Measurements from ENCODE around the gene CCDC175. TPM values are rescaled to one million over a fixed set of nuclear protein-coding genes. Genes with fewer than 3 reads are reported as not detected.
A peak's percentile ranks its signal among the peaks of the same experiment; 100 is the strongest.

Gene CCDC175
- total RNA-seq (2021; fragmentation: NEBNext Ultra II Directional; extraction: Animal tissue kit (Norgen Biotek cat#: 25700)), result not detected
- long read RNA-seq, result 0 reads

DNA sequence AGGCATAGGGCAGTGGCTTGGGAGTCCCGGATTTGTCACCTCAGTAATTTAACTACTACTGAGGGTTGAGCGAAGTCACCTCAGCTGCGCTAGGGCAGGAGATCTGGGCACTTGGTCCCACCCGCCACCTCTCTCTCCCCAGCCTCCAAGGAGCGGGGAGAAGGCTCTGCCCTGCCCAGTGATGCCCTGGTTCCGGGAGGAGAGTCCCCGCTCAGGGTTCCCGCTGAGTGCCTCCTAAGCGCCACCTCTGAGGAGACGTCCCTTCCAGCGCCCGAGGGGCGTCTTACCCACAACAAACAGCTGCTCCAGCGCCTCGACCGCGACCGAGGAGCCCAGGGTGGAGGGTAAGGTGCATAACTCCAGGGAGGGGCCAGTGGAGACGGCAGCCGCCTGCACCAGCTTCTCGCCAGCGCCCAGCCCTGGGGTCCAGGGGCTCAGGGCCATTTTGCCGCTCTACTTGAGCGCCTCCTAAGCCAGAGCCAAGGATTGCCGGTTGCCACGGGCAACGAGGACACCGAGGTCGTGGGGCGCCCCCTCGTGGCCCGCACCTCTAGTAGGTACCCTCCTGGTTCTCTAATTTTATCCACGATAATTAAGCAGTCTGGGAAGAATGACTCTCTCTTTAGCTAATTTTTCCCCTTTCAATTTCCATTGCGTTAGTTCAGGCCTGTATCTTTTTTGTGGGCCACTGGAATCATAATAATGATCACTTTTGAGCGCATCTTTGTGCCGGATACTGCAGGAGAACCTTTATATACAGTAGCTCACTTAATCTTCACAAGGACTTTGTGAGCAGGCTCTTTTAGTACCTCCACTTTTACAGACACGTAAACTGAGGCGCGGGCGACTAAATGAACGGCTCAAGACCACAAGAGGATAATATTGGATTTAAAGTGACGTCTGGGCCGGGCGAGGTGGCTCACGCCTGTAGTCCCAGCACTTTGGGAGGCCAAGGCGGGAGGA lies at the start of gene CCDC175:
Gene CCDC175 (minus strand): TSS at position 481 of the 963 bp plus-strand sequence. CDS start 37 bp downstream, at position 444.
- Mint-ChIP-seq H3K4me1 (ENCODE audit: low read depth) (peaks cover 5% of the 10 kb centered on the region; the same call in 1 of the 2 replicates), H3K36me3 (ENCODE audit: low read depth) (no peaks in the 10 kb centered on the region), H3K27me3 (ENCODE audit: insufficient read depth) (peaks cover 6% of the 10 kb centered on the region), H3K4me3 (peak within 1 kb of the TSS; percentile 63; the same call in 1 of the 2 replicates), H3K27ac (no peak within 1 kb of the TSS), H3K9me3 (no peaks in the 10 kb centered on the region)
- DNase-seq, result peak; percentile 33
- TF ChIP-seq, protein P1, sequence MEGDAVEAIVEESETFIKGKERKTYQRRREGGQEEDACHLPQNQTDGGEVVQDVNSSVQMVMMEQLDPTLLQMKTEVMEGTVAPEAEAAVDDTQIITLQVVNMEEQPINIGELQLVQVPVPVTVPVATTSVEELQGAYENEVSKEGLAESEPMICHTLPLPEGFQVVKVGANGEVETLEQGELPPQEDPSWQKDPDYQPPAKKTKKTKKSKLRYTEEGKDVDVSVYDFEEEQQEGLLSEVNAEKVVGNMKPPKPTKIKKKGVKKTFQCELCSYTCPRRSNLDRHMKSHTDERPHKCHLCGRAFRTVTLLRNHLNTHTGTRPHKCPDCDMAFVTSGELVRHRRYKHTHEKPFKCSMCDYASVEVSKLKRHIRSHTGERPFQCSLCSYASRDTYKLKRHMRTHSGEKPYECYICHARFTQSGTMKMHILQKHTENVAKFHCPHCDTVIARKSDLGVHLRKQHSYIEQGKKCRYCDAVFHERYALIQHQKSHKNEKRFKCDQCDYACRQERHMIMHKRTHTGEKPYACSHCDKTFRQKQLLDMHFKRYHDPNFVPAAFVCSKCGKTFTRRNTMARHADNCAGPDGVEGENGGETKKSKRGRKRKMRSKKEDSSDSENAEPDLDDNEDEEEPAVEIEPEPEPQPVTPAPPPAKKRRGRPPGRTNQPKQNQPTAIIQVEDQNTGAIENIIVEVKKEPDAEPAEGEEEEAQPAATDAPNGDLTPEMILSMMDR (IDR thresholded peaks at IDR 0.05), result peak; percentile 89

DNA sequence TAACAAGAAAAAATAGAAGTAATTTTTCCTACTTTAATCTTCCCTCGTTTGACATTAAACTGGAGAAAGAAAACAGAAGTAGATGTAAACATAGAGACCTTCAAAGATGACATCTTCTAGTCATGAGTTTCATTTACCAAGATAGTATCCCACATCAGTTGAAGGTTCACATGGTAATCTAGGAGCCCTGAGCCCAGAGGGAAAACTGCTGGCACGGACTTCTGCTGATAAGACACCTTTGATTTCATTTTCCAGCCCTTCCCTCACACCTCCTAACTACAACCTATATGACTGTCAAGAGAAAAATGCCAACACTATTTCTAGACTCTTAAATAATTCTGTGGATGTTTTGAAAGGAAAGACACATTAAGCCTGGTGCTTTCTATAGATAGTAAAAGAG lies 46.0 kb upstream of the CCDC175 start:
- H3K4me1 Mint-ChIP-seq (ENCODE audit: low read depth), result no peaks in the 10 kb centered on the region

GRCh38 chr14:59619061-59619460 lies 42.4 kb upstream of the CCDC175 start:
- no peaks in the 10 kb centered on the region; the same call in 1 of the 2 replicates for H3K9me3 Mint-ChIP-seq
- DNase-seq, result no peak
- H3K36me3 Mint-ChIP-seq (ENCODE audit: low read depth), result no peaks in the 10 kb centered on the region
- H3K4me3 Mint-ChIP-seq, result no peak overlapping the region
- H3K27ac Mint-ChIP-seq, result no peak overlapping the region
- TF ChIP-seq, protein P1 (IDR thresholded peaks at IDR 0.05), result no peak
- no peaks in the 10 kb centered on the region; the same call in 1 of the 2 replicates for H3K27me3 Mint-ChIP-seq (ENCODE audit: insufficient read depth)
- H3K4me1 Mint-ChIP-seq (ENCODE audit: low read depth), result no peaks in the 10 kb centered on the region

More for the DNA sequence above, 46.0 kb upstream of the CCDC175 start:
- no peak overlapping the region for H3K4me3 Mint-ChIP-seq
- H3K36me3 Mint-ChIP-seq (ENCODE audit: low read depth), result no peaks in the 10 kb centered on the region
- TF ChIP-seq, protein P1 (IDR thresholded peaks at IDR 0.05), result no peak
- no peak for DNase-seq
- no peak overlapping the region for H3K27ac Mint-ChIP-seq
- H3K9me3 Mint-ChIP-seq, result no peaks in the 10 kb centered on the region; the same call in 1 of the 2 replicates
- no peaks in the 10 kb centered on the region for H3K27me3 Mint-ChIP-seq (ENCODE audit: insufficient read depth)

DNA sequence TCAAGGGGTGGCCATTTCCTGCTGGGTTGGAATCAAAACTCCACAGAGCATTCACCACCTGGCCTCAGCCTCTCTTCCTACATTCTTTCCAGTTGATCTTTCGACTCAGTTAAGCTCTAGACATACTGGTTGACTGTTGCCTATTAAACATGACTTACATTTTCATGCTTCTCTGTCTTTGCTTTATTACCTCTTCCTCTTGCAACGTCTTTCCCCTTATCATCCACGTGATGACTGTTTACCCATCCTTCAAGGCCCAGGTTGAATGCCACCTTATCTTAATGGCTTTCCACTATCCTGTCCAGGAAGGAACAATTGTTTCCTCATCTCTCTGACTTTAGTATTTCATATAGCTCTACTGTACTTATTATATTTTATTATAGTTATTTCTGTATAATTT lies 24.4 kb upstream of the CCDC175 start:
- no peaks in the 10 kb centered on the region for H3K36me3 Mint-ChIP-seq (ENCODE audit: low read depth)
- H3K9me3 Mint-ChIP-seq, result no peaks in the 10 kb centered on the region
- H3K27me3 Mint-ChIP-seq (ENCODE audit: insufficient read depth), result peaks cover 3% of the 10 kb centered on the region
- no peak for DNase-seq
- TF ChIP-seq, protein P1 (IDR thresholded peaks at IDR 0.05), result no peak
- H3K4me1 Mint-ChIP-seq (ENCODE audit: low read depth), result no peaks in the 10 kb centered on the region
- H3K4me3 Mint-ChIP-seq, result no peak overlapping the region
- no peak overlapping the region for H3K27ac Mint-ChIP-seq

DNA sequence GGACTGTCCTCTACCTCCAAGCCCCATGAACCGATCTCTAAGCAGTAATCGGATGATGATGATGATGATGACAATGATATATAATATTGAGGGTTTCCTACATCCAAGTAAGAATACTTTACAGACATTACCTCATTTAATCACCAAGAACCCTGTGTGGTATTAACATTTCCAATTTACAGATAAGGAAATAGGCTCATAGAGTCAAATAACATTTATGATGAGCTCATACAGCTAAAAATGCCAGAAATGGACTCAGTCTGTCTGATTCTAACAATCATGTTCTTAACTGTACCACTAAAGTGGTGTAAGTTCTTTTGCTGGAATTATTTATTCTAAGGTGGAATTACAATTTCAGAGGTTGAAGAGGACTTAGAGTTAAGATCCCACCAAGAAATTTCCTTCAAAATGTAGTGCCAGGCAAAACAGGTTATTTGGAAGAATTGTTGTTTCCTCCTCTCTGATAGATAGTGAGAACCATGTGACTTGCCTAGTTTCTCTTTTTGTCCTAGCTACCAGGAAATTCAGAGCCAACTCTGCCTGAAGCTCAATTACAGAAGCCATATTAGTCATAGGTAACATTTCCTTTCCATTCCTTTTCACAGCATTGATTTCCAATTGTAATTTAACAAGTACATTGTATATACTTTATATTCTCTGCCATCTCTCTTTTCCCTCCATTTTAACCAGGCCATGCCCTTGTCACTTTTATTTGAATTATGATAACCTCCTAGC lies 23.8 kb upstream of the CCDC175 start:
- Mint-ChIP-seq H3K36me3 (ENCODE audit: low read depth) (no peaks in the 10 kb centered on the region), H3K27ac (no peak overlapping the region), H3K27me3 (ENCODE audit: insufficient read depth) (peaks cover 3% of the 10 kb centered on the region), H3K9me3 (no peaks in the 10 kb centered on the region), H3K4me1 (ENCODE audit: low read depth) (no peaks in the 10 kb centered on the region), H3K4me3 (no peak overlapping the region)
- DNase-seq, result no peak
- TF ChIP-seq, protein P1 (IDR thresholded peaks at IDR 0.05), result no peak

Measured in HFFc6 (cell line).